MCF 10A (cell line): ENCODE measurements around the gene HMGCS2. TPM values are rescaled to one million over a fixed set of nuclear protein-coding genes. Genes with fewer than 3 reads are reported as not detected.

Source experiments
- BruUV-seq: library from RNA; stranded (reverse); fragments of 400-500 nt; replicated peaks from 2 replicates; lab custom pipeline; 2021; lab: Mats Ljungman, UMichigan
- CTCF ChIA-PET: fragments of 300-600 bp; sonication (Branson Sonifier 250); formaldehyde crosslinking; extraction: SDS; loops from one replicate; lab custom pipeline; 2021; ENCODE audit warnings: antibody characterized with exemption, inconsistent platforms; lab: Yijun Ruan, JAX
- POLR2A ChIA-PET: fragments of 300-600, 350-650 bp; sonication (Branson Sonifier 250); formaldehyde crosslinking; extraction: SDS; loops from one replicate; lab custom pipeline; 2020; ENCODE audit warnings: antibody characterized with exemption, inconsistent platforms; lab: Yijun Ruan, JAX
- DNase-seq: peaks from one replicate; pipeline ENCODE4 v3.0.0-alpha.2; 2018; ENCODE audit not compliant: unreplicated experiment
- H3K27ac Mint-ChIP-seq: one replicate; pipeline ENCODE4 v1.8.0; 2022; ENCODE audit warnings: mild to moderate bottlenecking, low read depth, mixed read lengths; ENCODE audit not compliant: unreplicated experiment
- H3K27me3 Mint-ChIP-seq: one replicate; pipeline ENCODE4 v1.8.0; 2022; ENCODE audit warnings: mixed read lengths; ENCODE audit not compliant: insufficient read depth, unreplicated experiment
- H3K36me3 Mint-ChIP-seq: one replicate; pipeline ENCODE4 v1.8.0; 2022; ENCODE audit warnings: mild to moderate bottlenecking, moderate library complexity, mixed read lengths; ENCODE audit not compliant: insufficient read depth, unreplicated experiment
- H3K4me1 Mint-ChIP-seq: one replicate; pipeline ENCODE4 v1.8.0; 2022; ENCODE audit warnings: mixed read lengths; ENCODE audit not compliant: insufficient read depth, unreplicated experiment
- H3K4me3 Mint-ChIP-seq: one replicate; pipeline ENCODE4 v1.8.0; 2022; ENCODE audit warnings: mild to moderate bottlenecking, moderate library complexity, mixed read lengths; ENCODE audit not compliant: unreplicated experiment
- H3K9me3 Mint-ChIP-seq: one replicate; pipeline ENCODE4 v1.8.0; 2022; ENCODE audit warnings: mixed read lengths; ENCODE audit not compliant: unreplicated experiment
- intact Hi-C: fragments of 100-400 bp; cut with micrococcal nuclease; formaldehyde crosslinking; loops from 2 replicates; pipeline ENCODE4 v1.14.1; 2022
- total RNA-seq: library from RNA; stranded (reverse); gene quantifications from 2 replicates; pipeline ENCODE4 v1.2.3, GENCODE V29; 2022
- TF ChIP-seq, protein P1 (sequence below): fragments of 200-600 bp; IDR thresholded peaks from one replicate; pipeline ENCODE4 v1.8.0; 2022; ENCODE audit warnings: antibody characterized with exemption, mild to moderate bottlenecking; ENCODE audit not compliant: unreplicated experiment

The HMGCS2 gene
- total RNA-seq, 1 experiment from 2014 or later, result not detected

DNA sequence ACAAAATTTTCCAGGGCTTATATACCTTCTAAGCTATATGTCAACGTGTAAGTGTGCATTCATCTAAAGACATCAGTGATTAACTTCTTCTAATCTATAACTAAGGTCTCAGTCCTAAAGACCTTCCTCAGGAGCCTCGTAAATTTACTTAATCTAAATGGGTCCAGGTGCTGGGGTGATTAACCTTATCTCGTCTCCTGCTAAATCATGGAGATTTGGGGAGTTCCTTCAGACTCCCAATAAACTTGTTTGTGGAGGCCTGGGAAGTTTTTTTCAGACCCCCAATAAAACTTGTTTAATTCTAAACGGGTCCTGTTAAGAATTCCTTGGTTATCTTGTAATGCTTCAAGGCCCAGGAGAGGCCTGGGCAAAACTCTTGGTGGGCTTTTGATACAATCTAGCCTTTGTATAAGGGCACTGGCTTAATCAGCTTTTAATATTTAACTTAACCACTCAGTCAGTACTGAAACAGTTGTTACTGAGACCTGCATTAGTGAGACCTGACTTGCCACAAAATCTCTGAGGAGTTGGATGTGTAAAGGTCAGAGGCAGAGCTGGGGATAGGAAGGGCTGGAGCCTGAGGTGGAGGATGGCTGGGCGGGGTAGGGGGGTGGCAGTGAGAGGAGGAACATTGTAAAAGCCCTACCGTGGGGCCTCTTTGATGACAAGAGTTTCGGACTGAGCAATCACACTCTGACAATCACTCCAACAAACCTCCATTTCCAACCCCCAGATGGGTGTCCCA lies 6.2 kb upstream of the HMGCS2 start:
- intact Hi-C loops, result no loop called here
- CTCF ChIA-PET, result interaction anchor here (0.6 to 2.1 kb wide), 4 partner anchors 32 to 193 kb away, joined by 3 to 6 read pairs (median 4); no protein-coding TSS in a partner anchor
- no TSS peak for BruUV-seq
- no peak overlapping the region for H3K4me3 Mint-ChIP-seq
- H3K27me3 Mint-ChIP-seq, result peaks cover 8% of the 10 kb centered on the region
- TF ChIP-seq, protein P1, sequence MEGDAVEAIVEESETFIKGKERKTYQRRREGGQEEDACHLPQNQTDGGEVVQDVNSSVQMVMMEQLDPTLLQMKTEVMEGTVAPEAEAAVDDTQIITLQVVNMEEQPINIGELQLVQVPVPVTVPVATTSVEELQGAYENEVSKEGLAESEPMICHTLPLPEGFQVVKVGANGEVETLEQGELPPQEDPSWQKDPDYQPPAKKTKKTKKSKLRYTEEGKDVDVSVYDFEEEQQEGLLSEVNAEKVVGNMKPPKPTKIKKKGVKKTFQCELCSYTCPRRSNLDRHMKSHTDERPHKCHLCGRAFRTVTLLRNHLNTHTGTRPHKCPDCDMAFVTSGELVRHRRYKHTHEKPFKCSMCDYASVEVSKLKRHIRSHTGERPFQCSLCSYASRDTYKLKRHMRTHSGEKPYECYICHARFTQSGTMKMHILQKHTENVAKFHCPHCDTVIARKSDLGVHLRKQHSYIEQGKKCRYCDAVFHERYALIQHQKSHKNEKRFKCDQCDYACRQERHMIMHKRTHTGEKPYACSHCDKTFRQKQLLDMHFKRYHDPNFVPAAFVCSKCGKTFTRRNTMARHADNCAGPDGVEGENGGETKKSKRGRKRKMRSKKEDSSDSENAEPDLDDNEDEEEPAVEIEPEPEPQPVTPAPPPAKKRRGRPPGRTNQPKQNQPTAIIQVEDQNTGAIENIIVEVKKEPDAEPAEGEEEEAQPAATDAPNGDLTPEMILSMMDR, result no peak
- no peak for DNase-seq
- no peaks in the 10 kb centered on the region for H3K36me3 Mint-ChIP-seq
- H3K27ac Mint-ChIP-seq, result no peak overlapping the region
- POLR2A ChIA-PET, result no interaction called here
- no peaks in the 10 kb centered on the region for H3K4me1 Mint-ChIP-seq
- H3K9me3 Mint-ChIP-seq, result no peaks in the 10 kb centered on the region

GRCh38 chr1:119773711-119774241 lies 5.1 kb upstream of the HMGCS2 start:
- no peak overlapping the region for H3K27ac Mint-ChIP-seq
- CTCF ChIA-PET, result interaction anchor here (0.6 to 2.1 kb wide), 3 partner anchors 30 to 194 kb away, joined by 3 to 6 read pairs (median 3); no protein-coding TSS in a partner anchor
- H3K27me3 Mint-ChIP-seq, result no peaks in the 10 kb centered on the region
- no peaks in the 10 kb centered on the region for H3K36me3 Mint-ChIP-seq
- intact Hi-C loops, result no loop called here
- no peak overlapping the region for H3K4me3 Mint-ChIP-seq
- no TSS peak for BruUV-seq
- H3K4me1 Mint-ChIP-seq, result no peaks in the 10 kb centered on the region
- TF ChIP-seq, protein P1, result no peak
- H3K9me3 Mint-ChIP-seq, result no peaks in the 10 kb centered on the region
- DNase-seq, result peak; percentile 17
- POLR2A ChIA-PET, result no interaction called here

GRCh38 chr1:119772298-119772697 lies 3.6 kb upstream of the HMGCS2 start:
- POLR2A ChIA-PET, result no interaction called here
- TF ChIP-seq, protein P1, result no peak
- DNase-seq, result no peak
- Mint-ChIP-seq H3K27ac (no peak overlapping the region), H3K9me3 (no peaks in the 10 kb centered on the region), H3K27me3 (no peaks in the 10 kb centered on the region), H3K4me1 (peaks cover 2% of the 10 kb centered on the region), H3K36me3 (no peaks in the 10 kb centered on the region), H3K4me3 (no peak overlapping the region)
- BruUV-seq, result no TSS peak
- CTCF ChIA-PET, result no interaction called here
- intact Hi-C loops, result no loop called here

- CTCF ChIA-PET, result no interaction called here
- Mint-ChIP-seq H3K9me3 (no peaks in the 10 kb centered on the region), H3K4me1 (peaks cover 5% of the 10 kb centered on the region), H3K27me3 (no peaks in the 10 kb centered on the region), H3K27ac (no peak overlapping the region), H3K36me3 (no peaks in the 10 kb centered on the region), H3K4me3 (no peak overlapping the region)
- BruUV-seq, result no TSS peak
- POLR2A ChIA-PET, result no interaction called here
- TF ChIP-seq, protein P1, result no peak
- intact Hi-C loops, result no loop called here
- no peak for DNase-seq
These were observed 3.1 kb upstream of the HMGCS2 start for GRCh38 chr1:119771770-119772169.
